IMR-90 (cell line): ENCODE results near the gene TJP3. TPM values are rescaled to one million over a fixed set of nuclear protein-coding genes. Genes with fewer than 3 reads are reported as not detected.

Experiments
- ATAC-seq: fragments of 200-7000 bp; cut with Tn5 transposase; 2 replicates; pipeline ENCODE4 v1.9.1; 2020; ENCODE audit warnings: low read depth, mild to moderate bottlenecking, moderate library complexity
- BruUV-seq: library from RNA; stranded (reverse); fragments of 400-500 nt; replicated peaks from 2 replicates; lab custom pipeline; 2021; lab: Mats Ljungman, UMichigan
- CTCF ChIA-PET: fragments of 300-600 bp; formaldehyde crosslinking; extraction: SDS; loops from one replicate; lab custom pipeline; 2021; ENCODE audit warnings: antibody characterized with exemption; lab: Yijun Ruan, JAX
- POLR2A ChIA-PET: fragments of 300-600 bp; sonication (Branson Sonifier 250); formaldehyde crosslinking; loops from one replicate; lab custom pipeline; 2022; ENCODE audit warnings: antibody characterized with exemption; ENCODE audit not compliant: unreplicated experiment; lab: Charles Lee
- DNase-seq: peaks from one replicate; pipeline ENCODE4 v3.0.0; 2013
- H2AFZ ChIP-seq: replicated peaks from 2 replicates; pipeline ENCODE3; 2013; ENCODE audit warnings: low read length, mild to moderate bottlenecking; ENCODE audit not compliant: poor library complexity
- H2AK5ac ChIP-seq: 2 replicates; pipeline ENCODE4 v1.6.1; 2013; ENCODE audit warnings: low read depth, low read length, inconsistent platforms
- H2AK9ac ChIP-seq: replicated peaks from 2 replicates; pipeline ENCODE3; 2013; ENCODE audit warnings: mild to moderate bottlenecking, low read depth, low read length, moderate library complexity; ENCODE audit not compliant: poor library complexity
- H2BK120ac ChIP-seq: 2 replicates; pipeline ENCODE4 v1.6.1; 2013; ENCODE audit warnings: low read depth, low read length, inconsistent platforms
- H2BK15ac ChIP-seq: 3 replicates; pipeline ENCODE4 v1.6.1; 2013; ENCODE audit warnings: low read depth, low read length, inconsistent platforms
- H2BK20ac ChIP-seq: 2 replicates; pipeline ENCODE4 v1.6.1; 2013; ENCODE audit warnings: low read depth, mild to moderate bottlenecking, inconsistent platforms, low read length, moderate library complexity
- H2BK5ac ChIP-seq: 2 replicates; pipeline ENCODE4 v1.6.1; 2013; ENCODE audit warnings: mild to moderate bottlenecking, low read depth, low read length, inconsistent platforms; ENCODE audit not compliant: poor library complexity, severe bottlenecking
- H3K14ac ChIP-seq: replicated peaks from 2 replicates; pipeline ENCODE4 v1.6.1; 2013; ENCODE audit warnings: low read depth, low read length, inconsistent platforms
- H3K18ac ChIP-seq: 2 replicates; pipeline ENCODE4 v1.6.1; 2013; ENCODE audit warnings: low read depth, low read length, control low read depth
- H3K23ac ChIP-seq: 2 replicates; pipeline ENCODE4 v1.6.1; 2013; ENCODE audit warnings: low read depth, low read length, inconsistent platforms
- H3K27ac ChIP-seq: 2 replicates; pipeline ENCODE4 v1.5.1; 2013; ENCODE audit warnings: mild to moderate bottlenecking, control low read depth, low read length; ENCODE audit not compliant: insufficient read depth
- H3K27me3 ChIP-seq: 2 replicates; pipeline ENCODE4 v1.6.1; 2013; ENCODE audit warnings: low read length; ENCODE audit not compliant: control insufficient read depth, insufficient read depth
- H3K36me3 ChIP-seq: 2 replicates; pipeline ENCODE4 v1.6.1; 2013; ENCODE audit warnings: low read length, mixed read lengths; ENCODE audit not compliant: control insufficient read depth, insufficient read depth
- H3K4ac ChIP-seq: 2 replicates; pipeline ENCODE4 v1.6.1; 2013; ENCODE audit warnings: low read depth, low read length, inconsistent platforms
- H3K4me1 ChIP-seq: 2 replicates; pipeline ENCODE4 v1.6.1; 2013; ENCODE audit warnings: low read length, mixed read lengths; ENCODE audit not compliant: control insufficient read depth, insufficient read depth
- H3K4me2 ChIP-seq: 2 replicates; pipeline ENCODE4 v1.6.1; 2013; ENCODE audit warnings: low read depth, mild to moderate bottlenecking, control low read depth, low read length, moderate library complexity
- H3K4me3 ChIP-seq: 2 replicates; pipeline ENCODE4 v1.5.1; 2013; ENCODE audit warnings: low read depth, mild to moderate bottlenecking, control low read depth, low read length, moderate library complexity; ENCODE audit not compliant: insufficient read depth
- H3K56ac ChIP-seq: 2 replicates; pipeline ENCODE4 v1.6.1; 2013; ENCODE audit warnings: low read length, inconsistent platforms; ENCODE audit not compliant: insufficient read depth; ENCODE audit errors: extremely low read depth
- H3K79me1 ChIP-seq, 2 experiments: 2 replicates each; pipeline ENCODE4 v1.6.1; 2013; ENCODE audit warnings: low read length in 2 of 2, inconsistent platforms in 1 of 2, low read depth in 1 of 2
- H3K9ac ChIP-seq: 2 replicates; pipeline ENCODE4 v1.6.1; 2013; ENCODE audit warnings: low read depth, low read length, control low read depth
- H3K9me1 ChIP-seq: 2 replicates; pipeline ENCODE4 v1.6.1; 2013; ENCODE audit warnings: low read length, inconsistent platforms; ENCODE audit not compliant: insufficient read depth
- H3K9me3 ChIP-seq: 2 replicates; pipeline ENCODE4 v1.6.1; 2013; ENCODE audit warnings: low read length; ENCODE audit not compliant: control insufficient read depth, insufficient read depth
- H4K20me1 ChIP-seq: 2 replicates; pipeline ENCODE4 v1.6.1; 2013; ENCODE audit warnings: low read length, inconsistent platforms; ENCODE audit not compliant: insufficient read depth
- H4K5ac ChIP-seq: 2 replicates; pipeline ENCODE4 v1.6.1; 2013; ENCODE audit warnings: mild to moderate bottlenecking, low read depth, low read length, control low read depth
- H4K8ac ChIP-seq, 2 experiments: 2 replicates each; pipeline ENCODE4 v1.6.1; 2013; ENCODE audit warnings: low read depth in 2 of 2, low read length in 2 of 2, control low read depth in 1 of 2, inconsistent platforms in 1 of 2
- H4K91ac ChIP-seq: 2 replicates; pipeline ENCODE4 v1.6.1; 2013; ENCODE audit warnings: low read depth, low read length, inconsistent platforms; ENCODE audit not compliant: insufficient read depth
- BHLHE40 ChIP-seq: fragments of 150-350 bp; IDR thresholded peaks from 2 replicates; pipeline ENCODE4 v1.6.1; 2016; ENCODE audit warnings: mild to moderate bottlenecking, low read depth, low read length
- CEBPB ChIP-seq: IDR thresholded peaks from 2 replicates; pipeline ENCODE4 v1.6.1; 2012; ENCODE audit warnings: low read depth, low read length, improper control_type of control experiment
- CHD1 ChIP-seq: IDR thresholded peaks from 2 replicates; pipeline ENCODE4 v1.6.1; 2012; ENCODE audit warnings: low read depth, low read length, improper control_type of control experiment
- ELK1 ChIP-seq: fragments of 150-350 bp; IDR thresholded peaks from 2 replicates; pipeline ENCODE4 v1.6.1; 2016; ENCODE audit warnings: low read depth, mild to moderate bottlenecking, low read length, moderate library complexity, borderline replicate concordance
- FOS ChIP-seq: fragments of 150-350 bp; IDR thresholded peaks from 2 replicates; pipeline ENCODE4 v1.6.1; 2016; ENCODE audit warnings: low read depth, low read length
- MAFK ChIP-seq: IDR thresholded peaks from 2 replicates; pipeline ENCODE4 v1.6.1; 2012; ENCODE audit warnings: low read depth, low read length, improper control_type of control experiment
- MAZ ChIP-seq: IDR thresholded peaks from 2 replicates; pipeline ENCODE4 v1.6.1; 2012; ENCODE audit warnings: low read depth, mild to moderate bottlenecking, low read length, improper control_type of control experiment, moderate library complexity, borderline replicate concordance
- MXI1 ChIP-seq: IDR thresholded peaks from 2 replicates; pipeline ENCODE4 v1.6.1; 2012; ENCODE audit warnings: low read depth, mild to moderate bottlenecking, low read length, moderate library complexity, borderline replicate concordance
- NFE2L2 ChIP-seq: fragments of 150-350 bp; IDR thresholded peaks from 2 replicates; pipeline ENCODE4 v1.6.1; 2016; ENCODE audit warnings: low read depth, mild to moderate bottlenecking, low read length
- POLR2A ChIP-seq: IDR thresholded peaks from 2 replicates; pipeline ENCODE4 v1.6.1; 2012; ENCODE audit warnings: mild to moderate bottlenecking, low read depth, low read length
- RAD21 ChIP-seq: IDR thresholded peaks from 2 replicates; pipeline ENCODE4 v1.6.1; 2012; ENCODE audit warnings: low read length, improper control_type of control experiment
- RCOR1 ChIP-seq: IDR thresholded peaks from 2 replicates; pipeline ENCODE4 v1.6.1; 2012; ENCODE audit warnings: mild to moderate bottlenecking, low read length, improper control_type of control experiment; ENCODE audit not compliant: insufficient replicate concordance
- RFX5 ChIP-seq: IDR thresholded peaks from 2 replicates; pipeline ENCODE4 v1.8.0; 2012; ENCODE audit warnings: low read depth, mild to moderate bottlenecking, low read length, moderate library complexity
- SMC3 ChIP-seq: fragments of 150-350 bp; IDR thresholded peaks from 2 replicates; pipeline ENCODE4 v1.6.1; 2016; ENCODE audit warnings: low read depth, mild to moderate bottlenecking, antibody characterized with exemption, low read length, moderate library complexity
- WGBS, 2 experiments: methylation state at CpG; one replicate each; pipeline versions ENCODE4 v1.1.5 to v1.1.7; 2013; ENCODE audit warnings: missing lambda C conversion rate in 2 of 2; ENCODE audit not compliant: insufficient read length in 1 of 2; ENCODE audit errors: extremely low coverage in 2 of 2; 5-methylcytosine and 5-hydroxymethylcytosine counted together
- dilution Hi-C: fragments of 300-500 bp; cut with HindIII; formaldehyde crosslinking; loops from one replicate; pipeline ENCODE4 v1.14.3; 2018; ENCODE audit warnings: low sequenced_read_pairs; ENCODE audit not compliant: unreplicated experiment
- in situ Hi-C: fragments of 300-500 bp; cut with MboI; formaldehyde crosslinking; loops from 3 replicates; pipeline ENCODE4 v1.14.3; 2019; ENCODE audit warnings: low sequenced_read_pairs, inconsistent platforms, mixed read lengths
- intact Hi-C: fragments of 100-400 bp; cut with micrococcal nuclease; formaldehyde crosslinking; loops from 2 replicates; pipeline ENCODE4 v1.10.0; 2022
- polyA plus RNA-seq, 3 experiments: library from polyadenylated mRNA; depleted of rRNA; stranded (reverse); fragments of >200 nt; gene quantifications; 2 replicates each; pipeline ENCODE4 v1.2.3, GENCODE V29; 2012; ENCODE audit warnings: low replicate concordance in 1 of 3
- total RNA-seq: library from RNA; depleted of rRNA; stranded (reverse); fragments of >200 nt; gene quantifications from 2 replicates; pipeline ENCODE4 v1.2.3, GENCODE V29; 2012
- TF ChIP-seq, protein P1 (sequence below): fragments of 150-350 bp; IDR thresholded peaks from 2 replicates; pipeline ENCODE4 v1.6.1; 2017; ENCODE audit warnings: mild to moderate bottlenecking, antibody characterized with exemption, low read length, low read depth
- TF ChIP-seq, protein P2 (sequence below): conservative IDR thresholded peaks from 2 replicates; pipeline ENCODE4 v1.5.1; 2012; ENCODE audit warnings: mild to moderate bottlenecking, low read depth, low read length, improper control_type of control experiment

Gene TJP3
- total and polyA plus RNA-seq, 2 of the 4 experiments (the other 2 are of a cell fraction) = not detected

- no CpG with 5 or more reads among the region's 8 CpGs for WGBS, 2 experiments
- intact Hi-C loops (no loop called here), dilution Hi-C loops (no loop called here)
Observed at GRCh38 chr19:3748965-3749364, 40.8 kb downstream of the TJP3 start.

More at GRCh38 chr19:3748965-3749364, 40.8 kb downstream of the TJP3 start:
- H4K5ac ChIP-seq = no peak overlapping the region
- H2AK9ac ChIP-seq = no peak overlapping the region
- no peaks in the 10 kb centered on the region for H3K9me1 ChIP-seq
- no peaks in the 10 kb centered on the region for H3K4me1 ChIP-seq
- H3K23ac ChIP-seq = no peak overlapping the region
- no peak overlapping the region for H3K18ac ChIP-seq
- no peak overlapping the region for H3K4ac ChIP-seq
- no peak overlapping the region for H3K14ac ChIP-seq
- H2BK15ac ChIP-seq = no peak overlapping the region
- peaks cover 4% of the 10 kb centered on the region; the same call in 1 of the 2 replicates for H3K27me3 ChIP-seq
- no peak overlapping the region for H3K9ac ChIP-seq
- no peaks in the 10 kb centered on the region for H3K9me3 ChIP-seq
- no peak overlapping the region for H2AFZ ChIP-seq
- no peak for DNase-seq
- no peak overlapping the region for H4K91ac ChIP-seq
- TF ChIP-seq BHLHE40 (no peak), POLR2A (no peak), RAD21 (no peak), MAZ (no peak), MXI1 (no peak), FOS (no peak), ELK1 (no peak), RFX5 (no peak), CEBPB (no peak), SMC3 (no peak), CHD1 (no peak), NFE2L2 (no peak), RCOR1 (no peak), MAFK (no peak)
- TF ChIP-seq, protein P1, sequence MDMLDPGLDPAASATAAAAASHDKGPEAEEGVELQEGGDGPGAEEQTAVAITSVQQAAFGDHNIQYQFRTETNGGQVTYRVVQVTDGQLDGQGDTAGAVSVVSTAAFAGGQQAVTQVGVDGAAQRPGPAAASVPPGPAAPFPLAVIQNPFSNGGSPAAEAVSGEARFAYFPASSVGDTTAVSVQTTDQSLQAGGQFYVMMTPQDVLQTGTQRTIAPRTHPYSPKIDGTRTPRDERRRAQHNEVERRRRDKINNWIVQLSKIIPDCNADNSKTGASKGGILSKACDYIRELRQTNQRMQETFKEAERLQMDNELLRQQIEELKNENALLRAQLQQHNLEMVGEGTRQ = no peak
- TF ChIP-seq, protein P2, sequence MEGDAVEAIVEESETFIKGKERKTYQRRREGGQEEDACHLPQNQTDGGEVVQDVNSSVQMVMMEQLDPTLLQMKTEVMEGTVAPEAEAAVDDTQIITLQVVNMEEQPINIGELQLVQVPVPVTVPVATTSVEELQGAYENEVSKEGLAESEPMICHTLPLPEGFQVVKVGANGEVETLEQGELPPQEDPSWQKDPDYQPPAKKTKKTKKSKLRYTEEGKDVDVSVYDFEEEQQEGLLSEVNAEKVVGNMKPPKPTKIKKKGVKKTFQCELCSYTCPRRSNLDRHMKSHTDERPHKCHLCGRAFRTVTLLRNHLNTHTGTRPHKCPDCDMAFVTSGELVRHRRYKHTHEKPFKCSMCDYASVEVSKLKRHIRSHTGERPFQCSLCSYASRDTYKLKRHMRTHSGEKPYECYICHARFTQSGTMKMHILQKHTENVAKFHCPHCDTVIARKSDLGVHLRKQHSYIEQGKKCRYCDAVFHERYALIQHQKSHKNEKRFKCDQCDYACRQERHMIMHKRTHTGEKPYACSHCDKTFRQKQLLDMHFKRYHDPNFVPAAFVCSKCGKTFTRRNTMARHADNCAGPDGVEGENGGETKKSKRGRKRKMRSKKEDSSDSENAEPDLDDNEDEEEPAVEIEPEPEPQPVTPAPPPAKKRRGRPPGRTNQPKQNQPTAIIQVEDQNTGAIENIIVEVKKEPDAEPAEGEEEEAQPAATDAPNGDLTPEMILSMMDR = no peak
- no peak overlapping the region for H2BK120ac ChIP-seq
- H2BK5ac ChIP-seq = no peak overlapping the region
- no peak overlapping the region for H2BK20ac ChIP-seq
- no peak overlapping the region for H3K56ac ChIP-seq
- ChIA-PET CTCF (no interaction called here), POLR2A (no interaction called here)
- H4K20me1 ChIP-seq = no peaks in the 10 kb centered on the region
- no peaks in the 10 kb centered on the region for H3K79me1 ChIP-seq
- BruUV-seq = no TSS peak
- no peak overlapping the region for H3K4me2 ChIP-seq
- in situ Hi-C loops = no loop called here
- H4K8ac ChIP-seq = no peak overlapping the region
- H3K27ac ChIP-seq = no peak overlapping the region
- H3K4me3 ChIP-seq = no peak overlapping the region
- no peak overlapping the region for H2AK5ac ChIP-seq
- no peak for ATAC-seq
- peaks cover 20% of the 10 kb centered on the region; the same call in 1 of the 2 replicates for H3K36me3 ChIP-seq
